ENCODE measurements around the gene FBXW8.

DNA sequence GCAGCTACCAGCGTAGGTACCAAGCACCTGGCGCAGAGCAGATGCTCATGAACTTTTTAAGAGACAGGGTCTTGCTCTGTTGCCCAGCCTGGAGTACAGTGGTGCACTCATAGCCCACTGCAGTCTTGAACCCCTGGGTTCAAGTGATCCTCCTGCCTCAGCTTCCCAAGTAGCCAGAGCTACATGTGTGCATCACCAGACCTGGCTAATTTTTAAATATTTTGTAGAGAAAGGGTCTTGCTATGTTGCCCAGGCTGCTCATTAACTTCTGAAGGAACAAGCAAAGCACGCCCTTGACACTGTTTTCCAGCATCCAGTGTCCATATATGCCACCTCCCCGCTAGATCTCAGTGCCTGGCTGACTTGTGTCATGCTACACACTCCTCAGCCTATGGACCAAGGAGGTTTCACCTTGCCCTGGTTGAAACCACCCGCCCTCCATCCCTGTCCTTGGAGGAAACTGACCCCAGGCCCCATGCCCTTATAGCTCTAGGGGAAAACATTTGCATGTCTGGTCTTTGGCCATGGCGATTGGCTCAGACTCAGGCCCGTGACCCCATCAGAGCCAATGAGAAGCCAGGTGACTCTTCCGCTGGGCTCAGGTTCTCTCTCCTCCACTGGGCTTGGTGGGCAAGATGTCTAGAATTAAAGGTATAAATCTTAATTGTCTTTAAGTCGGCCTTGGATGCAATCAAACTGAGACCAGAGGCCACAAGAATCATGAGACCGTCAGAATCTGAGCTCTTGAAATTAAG lies 162.2 kb downstream of the FBXW8 start:
- TF ChIP-seq CTCF (conservative IDR thresholded peaks at IDR 0.05 in 1 of 2, IDR thresholded peaks at IDR 0.05 in 1 of 2; ENCODE audit: extremely low read depth in 1 of 2, insufficient read depth in 1 of 2, low read depth in 1 of 2, low read length in 2 of 2) (no peak), EZH2 (IDR thresholded peaks at IDR 0.05; ENCODE audit: borderline replicate concordance, low read length) (no peak)

Data from mammary epithelial cell (primary cell).